ENCODE data around the gene RBL1. TPM values are rescaled to one million over a fixed set of nuclear protein-coding genes. Genes with fewer than 3 reads are reported as not detected.

The RBL1 gene
- total and polyA plus RNA-seq, 2 donors from 2014 or later, result 1.3 to 6.5 TPM

DNA sequence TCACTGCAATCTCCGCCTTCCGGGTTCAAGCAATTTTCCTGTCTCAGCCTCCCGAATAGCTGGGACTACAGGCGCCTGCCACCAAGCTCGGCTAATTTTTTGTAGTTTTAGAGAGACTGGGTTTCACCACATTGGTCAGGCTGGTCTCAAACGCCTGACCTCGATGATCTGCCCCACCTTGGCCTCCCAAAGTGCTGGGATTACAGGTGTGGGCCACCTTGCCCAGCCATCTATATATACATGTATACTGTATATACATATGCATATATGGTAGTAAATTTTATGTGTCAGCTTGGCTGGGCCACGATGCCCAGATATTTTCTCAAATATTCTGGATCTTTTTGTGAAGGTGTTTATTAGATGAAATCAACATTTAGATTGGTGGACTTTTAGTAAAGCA is 18.8 kb downstream of the RBL1 start:
- FAIRE-seq (no peak), DNase-seq (no peak)
- H3K9ac ChIP-seq (ENCODE audit: low read length in 3 of 3), result no peak overlapping the region
- H3K27me3 ChIP-seq (ENCODE audit: control insufficient read depth, insufficient read depth, low read length), result no peaks in the 10 kb centered on the region
- intact Hi-C loops (cut with DNase I), result no loop called here
- H3K4me1 ChIP-seq (ENCODE audit: control insufficient read depth in 2 of 3, insufficient read depth in 2 of 3, low read depth in 1 of 3, low read length in 3 of 3), result no peaks in the 10 kb centered on the region
- peaks cover 0 to 4% (median 0%) of the 10 kb centered on the region in 3 donors for H3K9me3 ChIP-seq (ENCODE audit: control insufficient read depth in 2 of 3, insufficient read depth in 1 of 3, low read length in 3 of 3)
- H3K4me3 ChIP-seq (ENCODE audit: low read length in 3 of 3), result no peak overlapping the region
- no peak overlapping the region for H3K27ac ChIP-seq (ENCODE audit: low read depth in 2 of 2, low read length in 2 of 2)
- no peaks in the 10 kb centered on the region for H3K36me3 ChIP-seq (ENCODE audit: control insufficient read depth in 2 of 3, insufficient read depth in 3 of 3, low read length in 3 of 3)
- TF ChIP-seq, protein P1, sequence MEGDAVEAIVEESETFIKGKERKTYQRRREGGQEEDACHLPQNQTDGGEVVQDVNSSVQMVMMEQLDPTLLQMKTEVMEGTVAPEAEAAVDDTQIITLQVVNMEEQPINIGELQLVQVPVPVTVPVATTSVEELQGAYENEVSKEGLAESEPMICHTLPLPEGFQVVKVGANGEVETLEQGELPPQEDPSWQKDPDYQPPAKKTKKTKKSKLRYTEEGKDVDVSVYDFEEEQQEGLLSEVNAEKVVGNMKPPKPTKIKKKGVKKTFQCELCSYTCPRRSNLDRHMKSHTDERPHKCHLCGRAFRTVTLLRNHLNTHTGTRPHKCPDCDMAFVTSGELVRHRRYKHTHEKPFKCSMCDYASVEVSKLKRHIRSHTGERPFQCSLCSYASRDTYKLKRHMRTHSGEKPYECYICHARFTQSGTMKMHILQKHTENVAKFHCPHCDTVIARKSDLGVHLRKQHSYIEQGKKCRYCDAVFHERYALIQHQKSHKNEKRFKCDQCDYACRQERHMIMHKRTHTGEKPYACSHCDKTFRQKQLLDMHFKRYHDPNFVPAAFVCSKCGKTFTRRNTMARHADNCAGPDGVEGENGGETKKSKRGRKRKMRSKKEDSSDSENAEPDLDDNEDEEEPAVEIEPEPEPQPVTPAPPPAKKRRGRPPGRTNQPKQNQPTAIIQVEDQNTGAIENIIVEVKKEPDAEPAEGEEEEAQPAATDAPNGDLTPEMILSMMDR (IDR thresholded peaks at IDR 0.05; ENCODE audit: borderline replicate concordance, extremely low read depth, insufficient read depth), result no peak

- peaks cover 0 to 4% (median 0%) of the 10 kb centered on the region in 3 donors for H3K9me3 ChIP-seq (ENCODE audit: control insufficient read depth in 2 of 3, insufficient read depth in 1 of 3, low read length in 3 of 3)
- H3K4me1 ChIP-seq (ENCODE audit: control insufficient read depth in 2 of 3, insufficient read depth in 2 of 3, low read depth in 1 of 3, low read length in 3 of 3), result no peaks in the 10 kb centered on the region
- H3K9ac ChIP-seq (ENCODE audit: low read length in 3 of 3), result no peak overlapping the region
- DNase-seq (no peak), FAIRE-seq (no peak)
- TF ChIP-seq, protein P1 (IDR thresholded peaks at IDR 0.05; ENCODE audit: borderline replicate concordance, extremely low read depth, insufficient read depth), result no peak
- intact Hi-C loops (cut with DNase I), result no loop called here
- H3K36me3 ChIP-seq (ENCODE audit: control insufficient read depth in 2 of 3, insufficient read depth in 3 of 3, low read length in 3 of 3), result no peaks in the 10 kb centered on the region
- no peak overlapping the region for H3K27ac ChIP-seq (ENCODE audit: low read depth in 2 of 2, low read length in 2 of 2)
- no peaks in the 10 kb centered on the region for H3K27me3 ChIP-seq (ENCODE audit: control insufficient read depth, insufficient read depth, low read length)
- H3K4me3 ChIP-seq (ENCODE audit: low read length in 3 of 3), result no peak overlapping the region
Observed at GRCh38 chr20:37075932-37076685, 19.7 kb downstream of the RBL1 start.

DNA sequence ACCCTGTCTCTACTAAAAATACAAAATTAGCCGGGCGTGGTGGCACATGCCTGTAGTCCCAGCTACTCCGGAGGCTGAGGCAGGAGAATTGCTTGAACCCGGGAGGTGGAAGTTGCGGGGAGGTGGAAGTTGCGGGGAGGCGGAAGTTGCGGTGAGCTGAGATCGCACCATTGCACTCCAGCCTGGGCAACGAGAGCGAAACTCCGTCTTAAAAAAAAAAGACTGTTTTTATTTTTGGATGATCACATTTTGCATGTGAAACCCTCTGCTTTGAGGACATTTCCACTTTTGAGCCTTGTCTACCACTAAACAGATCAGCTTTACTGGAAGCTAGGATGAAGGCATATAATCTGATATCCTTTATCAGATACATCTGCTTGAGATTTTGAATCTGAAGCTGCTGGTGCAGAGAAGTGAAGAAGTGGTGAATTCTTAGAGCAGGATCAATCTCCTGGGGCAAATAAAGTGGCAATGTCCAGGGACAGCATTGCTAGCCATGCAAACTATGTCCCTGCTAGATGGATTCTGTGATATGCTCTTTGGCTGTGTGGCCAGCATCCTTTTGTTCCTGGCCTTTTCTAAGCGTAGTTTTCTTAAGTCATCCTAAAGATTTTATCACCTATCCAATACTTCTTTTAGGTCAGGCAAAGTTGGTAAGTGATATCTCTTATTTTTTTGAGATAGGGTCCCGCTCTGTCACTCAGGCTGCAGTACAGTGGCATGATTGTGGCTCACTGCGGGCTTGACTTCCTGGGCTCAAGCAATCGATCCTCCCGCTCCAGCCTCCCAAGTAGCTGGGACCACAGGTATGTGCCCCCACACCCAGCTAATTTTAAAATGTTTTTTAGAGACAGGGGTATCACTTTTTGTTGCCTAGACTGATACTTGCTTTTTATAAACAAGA is 23.3 kb downstream of the RBL1 start:
- intact Hi-C loops (cut with DNase I), result no loop called here
- H3K27ac ChIP-seq (ENCODE audit: low read depth in 2 of 2, low read length in 2 of 2), result no peak overlapping the region

More for the DNA sequence above, 23.3 kb downstream of the RBL1 start:
- H3K36me3 ChIP-seq (ENCODE audit: control insufficient read depth in 2 of 3, insufficient read depth in 3 of 3, low read length in 3 of 3), result no peaks in the 10 kb centered on the region
- no peak overlapping the region for H3K4me3 ChIP-seq (ENCODE audit: low read length in 3 of 3)
- no peaks in the 10 kb centered on the region for H3K27me3 ChIP-seq (ENCODE audit: control insufficient read depth, insufficient read depth, low read length)
- no peak for FAIRE-seq
- no peaks in the 10 kb centered on the region for H3K4me1 ChIP-seq (ENCODE audit: control insufficient read depth in 2 of 3, insufficient read depth in 2 of 3, low read depth in 1 of 3, low read length in 3 of 3)
- no peak for DNase-seq
- TF ChIP-seq, protein P1 (IDR thresholded peaks at IDR 0.05; ENCODE audit: borderline replicate concordance, extremely low read depth, insufficient read depth), result no peak
- H3K9ac ChIP-seq (ENCODE audit: low read length in 3 of 3), result no peak overlapping the region
- H3K9me3 ChIP-seq (ENCODE audit: control insufficient read depth in 2 of 3, insufficient read depth in 1 of 3, low read length in 3 of 3), result peaks cover 0 to 4% (median 0%) of the 10 kb centered on the region in 3 donors
